GM12878 (cell line): ENCODE measurements around the gene ATG9B. TPM values are rescaled to one million over a fixed set of nuclear protein-coding genes. Genes with fewer than 3 reads are reported as not detected.

ENCODE experiments used
- ATAC-seq: fragments of 200-7000 bp; cut with Tn5 transposase; 3 replicates; pipeline ENCODE4 v1.9.1; 2020; ENCODE audit warnings: mild to moderate bottlenecking, moderate library complexity
- BruUV-seq: library from RNA; stranded (reverse); fragments of 400-500 nt; replicated peaks from 2 replicates; lab custom pipeline; 2021; lab: Mats Ljungman, UMichigan
- CTCF ChIA-PET: fragments of 300-600 bp; sonication (Branson Sonifier 250); formaldehyde crosslinking; extraction: SDS; loops from one replicate; lab custom pipeline; 2021; ENCODE audit warnings: inconsistent platforms; lab: Yijun Ruan, JAX
- POLR2A ChIA-PET: fragments of 350-600 bp; formaldehyde crosslinking; extraction: SDS; loops from one replicate; lab custom pipeline; 2021; ENCODE audit warnings: inconsistent platforms; lab: Charles Lee
- RAD21 ChIA-PET: fragments of 300-600 bp; sonication (Branson Sonifier 250); formaldehyde crosslinking; loops from one replicate; lab custom pipeline; 2023; ENCODE audit warnings: antibody characterized with exemption; ENCODE audit not compliant: unreplicated experiment; lab: Charles Lee
- SMC1A ChIA-PET: fragments of 300-600 bp; sonication (Branson Sonifier 250); formaldehyde crosslinking; loops from one replicate; lab custom pipeline; 2023; ENCODE audit not compliant: unreplicated experiment, uncharacterized antibody; lab: Charles Lee
- DNase-seq: peaks from one replicate; pipeline ENCODE4 v3.0.0-alpha.2; 2011; ENCODE audit warnings: low read depth, low spot score
- FAIRE-seq: peaks from 3 replicates; lab custom pipeline; 2011; peaks lifted over from hg19 to GRCh38; lab: Jason Lieb, UNC
- H2AFZ ChIP-seq: 2 replicates; pipeline ENCODE4 v1.6.0; 2011; ENCODE audit warnings: low read depth, low read length, control low read depth; ENCODE audit not compliant: control insufficient read depth
- H3K27ac ChIP-seq: 2 replicates; pipeline ENCODE4 v1.5.1; 2011; ENCODE audit warnings: control low read depth; ENCODE audit not compliant: control insufficient read depth, insufficient read depth
- H3K27me3 ChIP-seq, 2 experiments: replicated peaks in 1 of 2; 2 replicates each; pipeline versions ENCODE4 v1.6.0 to v1.6.1; 2011; ENCODE audit warnings: low read length in 1 of 2; ENCODE audit not compliant: control insufficient read depth in 2 of 2, insufficient read depth in 2 of 2
- H3K36me3 ChIP-seq, 2 experiments: 2 replicates each; pipeline ENCODE4 v1.5.1; 2011; ENCODE audit warnings: low read length in 1 of 2; ENCODE audit not compliant: control insufficient read depth in 2 of 2, insufficient read depth in 2 of 2
- H3K4me1 ChIP-seq: 2 replicates; pipeline ENCODE4 v1.6.1; 2011; ENCODE audit warnings: mild to moderate bottlenecking, low read length, moderate library complexity, mixed read lengths; ENCODE audit not compliant: control insufficient read depth, insufficient read depth
- H3K4me2 ChIP-seq: 2 replicates; pipeline ENCODE4 v1.6.0; 2011; ENCODE audit warnings: control low read depth; ENCODE audit not compliant: control insufficient read depth, insufficient read depth
- H3K4me3 ChIP-seq: fragments of 200-600 bp; sonication (generic); 2 replicates; pipeline ENCODE4 v1.5.1; 2016
- H3K79me2 ChIP-seq: 2 replicates; pipeline ENCODE4 v1.6.0; 2011; ENCODE audit warnings: low read length; ENCODE audit not compliant: control insufficient read depth, insufficient read depth
- H3K9ac ChIP-seq: 2 replicates; pipeline ENCODE4 v1.8.0; 2011; ENCODE audit warnings: low read length, control low read depth, mixed read lengths; ENCODE audit not compliant: control insufficient read depth, insufficient read depth
- H3K9me3 ChIP-seq: replicated peaks from 3 replicates; pipeline ENCODE4 v1.5.1; 2011; ENCODE audit warnings: mild to moderate bottlenecking, low read length; ENCODE audit not compliant: control insufficient read depth, insufficient read depth
- H4K20me1 ChIP-seq: 2 replicates; pipeline ENCODE4 v1.6.0; 2011; ENCODE audit not compliant: control insufficient read depth, insufficient read depth
- CEBPZ ChIP-seq: fragments of 150-350 bp; IDR thresholded peaks from 2 replicates; pipeline ENCODE4 v1.6.1; 2016; ENCODE audit warnings: low read depth, low read length
- GATAD2B ChIP-seq: fragments of 450-650 bp; conservative IDR thresholded peaks from 2 replicates; pipeline ENCODE4 v1.6.1; 2017; ENCODE audit warnings: low read depth, mild to moderate bottlenecking, moderate library complexity
- HDGF ChIP-seq: fragments of 450-650 bp; IDR thresholded peaks from 2 replicates; pipeline ENCODE4 v1.6.1; 2016; ENCODE audit warnings: antibody characterized with exemption
- JUNB ChIP-seq: IDR thresholded peaks from 2 replicates; pipeline ENCODE4 v1.6.1; 2016; ENCODE audit warnings: antibody characterized with exemption, mild to moderate bottlenecking
- LARP7 ChIP-seq: fragments of 450-650 bp; IDR thresholded peaks from 2 replicates; pipeline ENCODE4 v1.6.1; 2017; ENCODE audit warnings: mild to moderate bottlenecking
- POLR2AphosphoS2 ChIP-seq: IDR thresholded peaks from 2 replicates; pipeline ENCODE4 v1.6.1; 2011; ENCODE audit warnings: low read depth, mild to moderate bottlenecking, low read length, improper control_type of control experiment, moderate library complexity
- SMARCA5 ChIP-seq: fragments of 450-650 bp; IDR thresholded peaks from 2 replicates; pipeline ENCODE4 v1.6.1; 2017; ENCODE audit warnings: mild to moderate bottlenecking
- SP1 ChIP-seq: IDR thresholded peaks from one replicate; pipeline ENCODE4 v1.6.1; 2011; ENCODE audit warnings: low read depth, low read length
- SPI1 ChIP-seq: IDR thresholded peaks from 2 replicates; pipeline ENCODE4 v1.6.1; 2011; ENCODE audit warnings: low read depth, mild to moderate bottlenecking, low read length, moderate library complexity, borderline replicate concordance; ENCODE audit not compliant: insufficient read depth
- WGBS: methylation state at CpG from one replicate; pipeline ENCODE4 v1.1.6; 2016; ENCODE audit warnings: low lambda C conversion rate; ENCODE audit not compliant: insufficient replicate concordance, insufficient coverage; ENCODE audit errors: missing lambda C conversion rate; 5-methylcytosine and 5-hydroxymethylcytosine counted together
- in situ Hi-C: fragments of 300-500 bp; cut with MboI; formaldehyde crosslinking; loops from 9 replicates; pipeline ENCODE4 v1.14.3; 2018; ENCODE audit warnings: mixed read lengths
- intact Hi-C: fragments of 100-400 bp; cut with micrococcal nuclease; formaldehyde crosslinking; loops from one replicate; pipeline ENCODE4 v1.14.2; 2022; ENCODE audit not compliant: unreplicated experiment
- polyA plus RNA-seq, 11 experiments: library from polyadenylated mRNA; depleted of rRNA in 4 of 11; unstranded in 6 of 11; stranded (reverse) in 5 of 11; fragments of >200 nt; fragmentation: Nextera tagmentation in 4 of 11; fragmentation: Illumina TruSeq in 1 of 11; extraction: Ambion mirVana in 4 of 11; extraction: Trizol in 1 of 11; gene quantifications; 1 replicate in 1 of 11; 2 replicates in 10 of 11; pipeline versions ENCODE4 v1.2.1 to v1.2.3, GENCODE V29; 2011 to 2016; ENCODE audit warnings: inconsistent platforms in 2 of 11, missing spikeins in 2 of 11, low read depth in 1 of 11
- total RNA-seq, 4 experiments: library from RNA; depleted of rRNA in 3 of 4; stranded (reverse); fragments of >200 nt in 3 of 4; fragmentation: Illumina TruSeq in 1 of 4; extraction: Trizol in 1 of 4; gene quantifications; 2 replicates each; pipeline versions ENCODE4 v1.2.1 to v1.2.3, GENCODE V29; 2013 to 2021

The ATG9B gene
- total and polyA plus RNA-seq, 10 of the 15 experiments (the other 5 are each of a cell fraction or from before 2014, with no cell fraction given): 0.01 to 0.83 (median 0.12) TPM; not detected in 2

DNA sequence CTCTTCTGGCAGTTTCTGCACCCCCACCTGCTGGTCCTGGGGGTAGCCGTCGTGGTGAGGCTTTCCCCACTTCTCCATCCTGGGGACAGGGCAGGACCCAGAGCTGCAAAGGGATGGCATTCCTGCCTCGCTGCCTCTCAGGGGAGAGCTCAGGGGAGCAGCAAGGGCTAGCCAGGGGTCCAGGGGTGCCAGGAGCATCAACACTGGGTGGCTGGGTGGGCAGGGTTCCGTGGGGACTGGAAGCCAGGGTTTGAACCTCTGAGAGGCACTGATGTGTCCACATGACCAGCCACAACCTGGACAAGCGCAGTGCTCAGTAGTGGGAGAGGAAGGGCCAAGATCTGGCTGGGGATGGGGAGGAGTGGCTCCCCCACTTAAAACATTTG lies 9.6 kb upstream of the ATG9B start:
- SMC1A ChIA-PET: no interaction called here
- no peak overlapping the region for H3K27ac ChIP-seq
- H2AFZ ChIP-seq: no peak overlapping the region
- CTCF ChIA-PET: interaction anchor here (2.1 kb wide), 1 partner anchor 49 kb away, joined by 5 read pairs; the partner anchor contains the start of gene TMUB1
- H3K9ac ChIP-seq: no peak overlapping the region
- in situ Hi-C loops: no loop called here
- intact Hi-C loops: no loop called here
- peaks cover 4% of the 10 kb centered on the region for H3K4me1 ChIP-seq
- no peaks in the 10 kb centered on the region for H3K9me3 ChIP-seq
- FAIRE-seq (no peak), DNase-seq (no peak), ATAC-seq (no peak)
- peaks cover 0 to 3% of the 10 kb centered on the region in 2 experiments; a peak in 1 of 4 replicates for H3K36me3 ChIP-seq
- WGBS: 79% methylated on average over 5 of the region's 5 CpGs
- H3K27me3 ChIP-seq: no peaks in the 10 kb centered on the region
- POLR2A ChIA-PET: no interaction called here
- RAD21 ChIA-PET: no interaction called here
- no peak overlapping the region for H3K4me3 ChIP-seq
- BruUV-seq: no TSS peak
- H4K20me1 ChIP-seq: no peaks in the 10 kb centered on the region
- H3K79me2 ChIP-seq: no peaks in the 10 kb centered on the region; the same call in 1 of the 2 replicates
- TF ChIP-seq HDGF (no peak), CEBPZ (no peak), LARP7 (no peak), JUNB (no peak), SPI1 (no peak), SP1 (no peak), GATAD2B (no peak), POLR2AphosphoS2 (no peak), SMARCA5 (no peak)
- H3K4me2 ChIP-seq: no peak overlapping the region
